ENCODE data around the gene ZBTB20.

Gene ZBTB20

GRCh38 chr3:114624571-114625181, 522.4 kb downstream of the ZBTB20 start:
- Histone ChIP-seq H3K9me3 (ENCODE audit: insufficient read depth, low read length) (no peaks in the 10 kb centered on the region), H3K4me3 (ENCODE audit: insufficient read depth, low read length, poor library complexity, severe bottlenecking) (no peak overlapping the region), H3K27ac (ENCODE audit: low read depth, low read length) (no peak overlapping the region), H2AFZ (ENCODE audit: low read depth, low read length, severe bottlenecking) (no peak overlapping the region), H3K27me3 (ENCODE audit: low read length) (no peaks in the 10 kb centered on the region), H3K36me3 (ENCODE audit: low read length) (no peaks in the 10 kb centered on the region), H3K79me2 (ENCODE audit: insufficient read depth, low read length) (no peaks in the 10 kb centered on the region), H3K4me2 (ENCODE audit: low read depth, low read length, poor library complexity, severe bottlenecking) (no peak overlapping the region), H3K9ac (ENCODE audit: low read length) (no peak overlapping the region), H4K20me1 (ENCODE audit: low read depth, low read length) (no peaks in the 10 kb centered on the region), H3F3A (ENCODE audit: insufficient read depth) (no peaks in the 10 kb centered on the region), H3K9me2 (replicated peaks; ENCODE audit: insufficient read depth, low read length) (no peaks in the 10 kb centered on the region)
- TF ChIP-seq CTCF (IDR thresholded peaks at IDR 0.05; ENCODE audit: insufficient read depth, low read length, poor library complexity, severe bottlenecking) (no peak), EZH2phosphoT487 (conservative IDR thresholded peaks at IDR 0.05; ENCODE audit: low read length) (no peak)

GRCh38 chr3:114624047-114624445, 523.0 kb downstream of the ZBTB20 start:
- no peaks in the 10 kb centered on the region for H3K27me3 ChIP-seq (ENCODE audit: low read length)
- H3K36me3 ChIP-seq (ENCODE audit: low read length) = no peaks in the 10 kb centered on the region
- no peak overlapping the region for H3K4me3 ChIP-seq (ENCODE audit: insufficient read depth, low read length, poor library complexity, severe bottlenecking)
- H4K20me1 ChIP-seq (ENCODE audit: low read depth, low read length) = no peaks in the 10 kb centered on the region
- H3K4me2 ChIP-seq (ENCODE audit: low read depth, low read length, poor library complexity, severe bottlenecking) = no peak overlapping the region
- H3K9me2 ChIP-seq (replicated peaks; ENCODE audit: insufficient read depth, low read length) = no peaks in the 10 kb centered on the region
- no peak overlapping the region for H2AFZ ChIP-seq (ENCODE audit: low read depth, low read length, severe bottlenecking)
- H3K27ac ChIP-seq (ENCODE audit: low read depth, low read length) = no peak overlapping the region
- no peak for TF ChIP-seq CTCF (IDR thresholded peaks at IDR 0.05; ENCODE audit: insufficient read depth, low read length, poor library complexity, severe bottlenecking)
- TF ChIP-seq EZH2phosphoT487 (conservative IDR thresholded peaks at IDR 0.05; ENCODE audit: low read length) = no peak
- no peaks in the 10 kb centered on the region for H3K79me2 ChIP-seq (ENCODE audit: insufficient read depth, low read length)
- H3K9me3 ChIP-seq (ENCODE audit: insufficient read depth, low read length) = no peaks in the 10 kb centered on the region
- H3F3A ChIP-seq (ENCODE audit: insufficient read depth) = no peaks in the 10 kb centered on the region
- H3K9ac ChIP-seq (ENCODE audit: low read length) = no peak overlapping the region

- no peaks in the 10 kb centered on the region for H3K79me2 ChIP-seq (ENCODE audit: insufficient read depth, low read length)
- TF ChIP-seq EZH2phosphoT487 (conservative IDR thresholded peaks at IDR 0.05; ENCODE audit: low read length) (no peak), CTCF (IDR thresholded peaks at IDR 0.05; ENCODE audit: insufficient read depth, low read length, poor library complexity, severe bottlenecking) (no peak)
- no peaks in the 10 kb centered on the region for H4K20me1 ChIP-seq (ENCODE audit: low read depth, low read length)
- H3F3A ChIP-seq (ENCODE audit: insufficient read depth) = no peaks in the 10 kb centered on the region
- H2AFZ ChIP-seq (ENCODE audit: low read depth, low read length, severe bottlenecking) = no peak overlapping the region
- H3K27me3 ChIP-seq (ENCODE audit: low read length) = no peaks in the 10 kb centered on the region
- H3K36me3 ChIP-seq (ENCODE audit: low read length) = no peaks in the 10 kb centered on the region
- no peaks in the 10 kb centered on the region for H3K9me2 ChIP-seq (replicated peaks; ENCODE audit: insufficient read depth, low read length)
- no peaks in the 10 kb centered on the region for H3K9me3 ChIP-seq (ENCODE audit: insufficient read depth, low read length)
- H3K4me3 ChIP-seq (ENCODE audit: insufficient read depth, low read length, poor library complexity, severe bottlenecking) = no peak overlapping the region
- no peak overlapping the region for H3K9ac ChIP-seq (ENCODE audit: low read length)
- H3K4me2 ChIP-seq (ENCODE audit: low read depth, low read length, poor library complexity, severe bottlenecking) = no peak overlapping the region
- no peak overlapping the region for H3K27ac ChIP-seq (ENCODE audit: low read depth, low read length)
Observed at GRCh38 chr3:114623420-114624046, 523.6 kb downstream of the ZBTB20 start.

Data from SU-DHL-6 (cell line).